ENCODE measurements around the gene RALGDS. TPM values are rescaled to one million over a fixed set of nuclear protein-coding genes. Genes with fewer than 3 reads are reported as not detected.

The RALGDS gene
- total RNA-seq, 2 donors from 2014 or later: 29.1 to 49.1 TPM

GRCh38 chr9:133124907-133125275 lies 3.9 kb upstream of the RALGDS start:
- no peak for DNase-seq
- no peak for ATAC-seq
- intact Hi-C loops (cut with DNase I, micrococcal nuclease): no loop called here

- intact Hi-C loops (cut with DNase I, micrococcal nuclease): no loop called here
- ATAC-seq (no peak), DNase-seq (no peak)
Observed at GRCh38 chr9:133124123-133124906, 3.3 kb upstream of the RALGDS start.

GRCh38 chr9:133122935-133123611 lies 2.0 kb upstream of the RALGDS start:
- DNase-seq: peak in 1 of 2 donors; percentile 65
- intact Hi-C loops (cut with DNase I, micrococcal nuclease): no loop called here
- ATAC-seq: no peak

- intact Hi-C loops (cut with DNase I, micrococcal nuclease): no loop called here
- ATAC-seq (no peak), DNase-seq (no peak)
Observed at GRCh38 chr9:133122605-133122934, 1.5 kb upstream of the RALGDS start.

GRCh38 chr9:133121915-133122550 lies 993 bp upstream of the RALGDS start:
- ATAC-seq (no peak), DNase-seq (no peak)
- intact Hi-C loops (cut with DNase I, micrococcal nuclease): no loop called here

GRCh38 chr9:133120501-133121197 lies 391 bp downstream of the RALGDS start:
- peak; percentile 19 for ATAC-seq
- no peak for DNase-seq
- intact Hi-C loops (cut with DNase I, micrococcal nuclease): no loop called here

GRCh38 chr9:133119846-133120500 lies 1.1 kb downstream of the RALGDS start:
- intact Hi-C loops (cut with DNase I, micrococcal nuclease): no loop called here

GRCh38 chr9:133119103-133119845 lies 1.8 kb downstream of the RALGDS start:
- no peak for ATAC-seq
- no peak for DNase-seq
- intact Hi-C loops (cut with DNase I, micrococcal nuclease): no loop called here

More at GRCh38 chr9:133119846-133120500, 1.1 kb downstream of the RALGDS start:
- ATAC-seq (peak; percentile 15), DNase-seq (no peak)

GRCh38 chr9:133118568-133118967 lies 2.5 kb downstream of the RALGDS start:
- ATAC-seq (no peak), DNase-seq (peak in 1 of 2 donors; percentile 4)
- intact Hi-C loops (cut with DNase I, micrococcal nuclease): no loop called here

- intact Hi-C loops (cut with DNase I, micrococcal nuclease): no loop called here
- ATAC-seq: no peak
- DNase-seq: peak in 1 of 2 donors; percentile 4
Observed at GRCh38 chr9:133118179-133118520, 2.9 kb downstream of the RALGDS start.

- intact Hi-C loops (cut with DNase I, micrococcal nuclease): no loop called here
- DNase-seq: peak; percentile 46 to 53
- no peak for ATAC-seq
Observed at GRCh38 chr9:133117271-133118178, 3.5 kb downstream of the RALGDS start.

GRCh38 chr9:133116346-133117231 lies 4.5 kb downstream of the RALGDS start:
- intact Hi-C loops (cut with DNase I, micrococcal nuclease): no loop called here
- ATAC-seq (peak; percentile 34), DNase-seq (peak in 1 of 2 donors; percentile 38)

GRCh38 chr9:133115604-133116345 lies 5.3 kb downstream of the RALGDS start:
- ATAC-seq (no peak), DNase-seq (peak in 1 of 2 donors; percentile 32)
- intact Hi-C loops (cut with DNase I, micrococcal nuclease): no loop called here

GRCh38 chr9:133114886-133115603 lies 6.0 kb downstream of the RALGDS start:
- intact Hi-C loops (cut with DNase I, micrococcal nuclease): no loop called here
- ATAC-seq (no peak), DNase-seq (peak; percentile 6 to 42)

All from left colon (tissue), 2 donors.